ENCODE measurements around the gene FBXO45.
A peak's percentile ranks its signal among the peaks of the same experiment; 100 is the strongest.
"Not testable (repeated sequence)": the region's sequence is repeated elsewhere in the genome, so short reads cannot be mapped to it uniquely, and the experiment has no call there.

FBXO45 gene, protein sequence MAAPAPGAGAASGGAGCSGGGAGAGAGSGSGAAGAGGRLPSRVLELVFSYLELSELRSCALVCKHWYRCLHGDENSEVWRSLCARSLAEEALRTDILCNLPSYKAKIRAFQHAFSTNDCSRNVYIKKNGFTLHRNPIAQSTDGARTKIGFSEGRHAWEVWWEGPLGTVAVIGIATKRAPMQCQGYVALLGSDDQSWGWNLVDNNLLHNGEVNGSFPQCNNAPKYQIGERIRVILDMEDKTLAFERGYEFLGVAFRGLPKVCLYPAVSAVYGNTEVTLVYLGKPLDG

DNA sequence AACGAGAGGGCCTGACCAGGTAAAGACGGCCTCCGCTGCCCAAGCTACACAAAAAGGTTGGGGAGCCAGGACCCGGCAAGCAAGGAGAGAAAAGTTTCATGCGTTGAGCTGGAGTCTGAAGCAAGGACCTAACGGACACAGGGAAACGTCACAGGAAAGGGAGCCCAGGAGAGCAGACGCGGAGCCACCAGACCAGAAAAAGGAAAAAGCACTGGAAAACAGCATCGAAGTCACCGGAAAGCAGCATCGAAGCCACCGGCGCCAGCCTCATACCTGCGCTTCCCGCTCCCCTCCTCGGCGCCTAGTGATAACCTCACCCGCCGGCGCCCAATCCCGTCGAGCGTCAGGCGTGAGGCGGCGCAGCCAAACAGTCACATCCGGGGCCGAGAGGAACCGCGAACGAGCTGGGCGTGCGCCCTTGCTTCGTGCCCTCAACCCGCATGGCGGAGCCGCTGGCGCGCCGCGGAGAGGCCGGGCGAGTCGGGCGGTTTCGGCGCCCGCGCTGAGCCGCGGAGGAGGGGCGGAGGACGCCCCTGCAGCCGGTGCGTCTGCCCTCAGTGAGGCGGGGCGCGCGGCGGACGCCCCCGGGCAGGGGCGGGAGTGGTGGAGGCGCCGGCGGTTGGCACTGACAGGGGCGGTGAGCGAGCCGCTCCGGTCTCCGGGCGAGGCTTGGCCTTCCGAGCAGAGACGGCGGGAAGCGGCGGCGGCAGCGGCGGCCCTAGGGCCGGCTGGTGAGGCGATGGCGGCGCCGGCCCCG, at the start of gene FBXO45, which contains the start of gene WDR53:
Gene FBXO45 (plus strand): TSS at position 415 of the 757 bp plus-strand sequence. CDS start 325 bp downstream, at position 740.
Gene WDR53 (minus strand): TSS at position 309 of the 757 bp plus-strand sequence. CDS start 7,079 bp downstream, outside the sequence.
- peak; percentile 95 for DNase-seq (ENCODE audit: low spot score)

DNA sequence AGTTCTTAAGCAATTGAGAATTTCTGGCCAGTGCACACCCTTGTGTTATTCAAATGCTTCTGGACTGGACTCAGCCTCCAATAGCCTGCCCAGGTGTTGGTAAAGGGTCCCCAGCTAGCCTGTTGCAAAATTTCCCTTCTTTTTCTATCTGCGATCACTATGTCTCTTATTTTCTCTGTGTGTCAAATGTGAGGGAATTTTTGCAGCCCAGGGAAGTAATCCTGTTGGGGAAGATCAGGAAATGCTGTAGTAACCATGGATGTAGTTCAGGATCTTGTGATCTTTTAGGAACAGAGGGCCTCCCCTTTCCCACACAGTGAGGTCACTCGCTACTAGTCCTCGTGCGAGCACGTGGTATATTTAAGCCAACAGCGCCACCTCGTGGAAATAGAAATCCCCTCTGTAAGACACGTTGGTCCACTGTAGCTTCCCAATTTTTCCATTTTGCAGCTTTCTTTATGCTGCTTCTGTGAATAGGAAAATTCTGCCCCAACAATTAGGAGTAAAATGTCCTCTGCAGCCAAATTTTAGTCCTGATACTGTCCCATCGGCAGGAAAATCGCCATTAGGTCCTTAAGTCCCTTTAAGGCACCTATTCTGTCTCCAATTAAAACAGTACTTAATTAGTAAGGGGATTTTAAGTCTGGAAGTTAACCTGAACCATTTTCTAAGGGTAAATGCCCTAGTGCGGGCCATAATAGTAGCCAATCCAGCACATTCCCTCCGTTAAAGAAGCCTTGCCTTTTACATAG, 49.3 kb upstream of the FBXO45 start:
- peak; percentile 60 for DNase-seq (ENCODE audit: low spot score)

DNA sequence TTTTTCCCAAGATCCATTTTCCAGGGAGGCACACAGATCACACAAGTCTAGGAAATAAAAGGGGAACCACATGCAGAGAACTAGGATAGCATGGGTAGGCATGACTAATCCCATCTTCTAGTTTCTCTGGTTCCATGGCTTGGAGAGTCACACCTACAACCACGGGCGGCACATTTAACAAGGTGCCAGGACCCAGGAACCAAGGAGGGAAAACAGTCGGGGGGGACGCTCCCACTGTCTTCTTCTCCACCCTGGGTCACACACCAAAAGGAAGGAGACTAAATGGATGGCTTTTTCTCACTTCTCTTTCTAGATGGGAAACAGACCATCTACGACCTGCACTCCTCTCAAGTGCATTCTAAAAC, 48.8 kb upstream of the FBXO45 start:
- peak; percentile 22 for DNase-seq (ENCODE audit: low spot score)

DNA sequence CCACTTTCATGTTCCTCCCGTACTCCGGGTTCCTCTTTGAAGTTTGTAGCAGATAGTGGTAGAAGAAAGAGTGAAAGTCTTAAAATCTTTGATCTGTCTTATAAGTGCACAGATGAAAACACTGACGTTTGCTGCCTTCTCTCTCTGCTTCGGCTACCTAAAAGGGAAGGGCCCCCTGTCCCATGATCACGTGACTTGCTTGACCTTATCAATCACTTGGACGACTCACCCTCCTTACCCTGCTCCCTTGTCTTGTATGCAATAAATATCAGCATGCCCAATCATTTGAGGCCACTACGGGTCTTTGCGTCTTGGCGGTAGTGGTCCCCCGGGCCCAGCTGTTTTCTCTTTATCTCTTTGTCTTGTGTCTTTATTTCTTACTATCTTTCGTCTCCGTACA, 47.2 kb upstream of the FBXO45 start:
- not testable (repeated sequence) for DNase-seq (ENCODE audit: low spot score)

DNA sequence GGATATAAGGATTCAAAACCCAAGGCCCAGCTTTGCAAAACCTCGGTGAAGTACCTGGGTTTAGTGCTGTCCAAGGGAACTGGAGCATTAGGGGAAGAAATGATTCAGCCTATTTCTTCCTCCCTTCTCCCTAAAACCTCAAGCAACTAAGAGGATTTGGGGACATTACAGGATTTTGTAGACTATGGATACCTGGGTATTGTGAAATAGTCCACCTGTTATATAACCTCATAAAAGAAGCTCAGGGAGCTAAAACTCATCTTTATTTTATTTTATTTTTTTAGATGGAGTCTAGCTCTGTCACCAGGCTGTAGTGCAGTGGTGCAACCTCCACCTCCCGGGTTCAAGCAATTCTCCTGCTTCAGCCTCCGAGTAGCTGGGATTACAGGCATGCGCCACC, 44.6 kb upstream of the FBXO45 start:
- DNase-seq (ENCODE audit: low spot score) = no peak

DNA sequence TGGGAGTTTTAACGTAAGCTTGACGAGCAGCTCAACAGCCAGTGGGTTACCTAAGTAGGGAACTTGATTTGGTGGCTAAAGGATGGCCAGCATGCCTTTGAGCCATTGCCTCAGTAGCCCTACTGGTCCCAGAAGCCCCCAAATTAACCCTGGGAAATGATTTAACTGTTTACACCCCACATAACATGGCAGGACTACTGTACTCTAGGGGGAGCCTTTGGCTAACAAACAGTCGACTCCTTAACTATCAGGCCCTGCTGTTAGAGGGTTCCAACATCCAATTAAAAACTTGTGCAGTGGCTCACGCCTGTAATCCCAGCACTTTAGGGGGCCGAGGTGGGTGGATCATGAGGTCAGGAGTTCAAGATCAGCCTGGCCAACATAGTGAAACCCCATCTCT, 43.9 kb upstream of the FBXO45 start:
- no peak for DNase-seq (ENCODE audit: low spot score)

DNA sequence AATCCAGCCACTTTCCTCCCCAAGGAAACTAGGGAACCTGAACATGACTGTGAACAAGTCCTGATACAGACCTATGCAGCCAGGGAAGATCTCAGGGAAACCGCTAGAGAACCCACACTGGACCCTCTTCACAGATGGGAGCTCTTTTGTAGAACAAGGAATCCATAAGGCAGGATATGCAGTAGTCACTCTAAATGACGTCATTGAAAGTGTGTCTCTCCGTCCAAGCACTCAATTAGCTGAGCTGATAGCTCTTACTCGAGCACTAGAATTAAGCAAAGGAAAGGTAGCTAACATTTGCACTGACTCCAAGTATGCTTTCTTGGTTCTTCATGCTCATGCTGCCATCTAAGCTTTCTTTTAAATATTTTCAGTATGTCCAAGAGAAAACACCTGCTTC, 43.3 kb upstream of the FBXO45 start:
- DNase-seq (ENCODE audit: low spot score) = no peak

DNA sequence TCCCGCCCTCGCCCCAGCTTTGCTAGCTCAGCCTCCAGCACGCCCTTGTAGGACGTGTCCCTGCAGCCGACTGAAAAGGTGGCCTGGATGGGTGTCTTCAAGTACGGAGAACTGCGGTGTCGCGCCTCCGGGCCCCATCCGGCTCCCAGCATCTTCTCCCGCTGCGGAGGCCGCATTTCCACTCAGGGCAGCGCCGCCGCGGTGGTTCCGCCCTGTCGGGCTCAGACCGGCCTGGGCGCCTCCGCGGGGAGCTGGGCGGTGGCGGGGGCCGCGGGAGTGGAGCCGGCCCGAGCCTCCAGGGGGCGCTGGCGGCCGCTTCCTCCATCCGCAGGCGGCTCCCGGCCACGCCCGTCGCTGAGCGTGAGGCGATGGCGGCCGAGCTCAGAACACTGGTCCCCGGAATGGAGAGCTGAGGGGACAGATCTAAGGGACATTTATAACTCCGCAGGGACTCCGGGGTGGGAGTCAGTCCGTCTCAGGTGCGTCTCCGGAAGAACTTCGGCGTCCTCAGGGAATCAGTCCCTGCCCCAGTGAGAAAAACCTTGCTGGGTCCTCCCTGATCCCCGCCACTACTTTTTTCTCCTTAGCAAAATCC, 39.7 kb upstream of the FBXO45 start:
- peak; percentile 74 for DNase-seq (ENCODE audit: low spot score)

DNA sequence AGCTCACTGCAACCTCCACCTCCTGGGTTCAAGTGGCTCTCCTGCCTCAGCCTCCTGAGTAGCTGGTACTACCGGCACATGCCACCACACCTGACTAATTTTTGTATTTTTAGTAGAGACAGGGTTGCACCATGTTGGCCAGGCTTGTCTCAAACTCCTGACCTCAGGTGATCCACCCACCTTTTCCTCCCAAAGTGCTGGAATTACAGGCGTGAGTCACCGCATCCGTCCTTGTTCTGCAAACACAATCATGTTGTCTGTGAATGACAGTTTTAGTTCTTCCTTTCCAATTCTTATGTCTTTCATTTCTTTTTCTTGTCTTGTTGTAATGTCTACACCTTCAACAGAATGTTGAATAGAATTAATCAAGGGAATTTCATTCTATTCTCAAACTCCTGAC, 37.0 kb upstream of the FBXO45 start:
- DNase-seq (ENCODE audit: low spot score) = no peak

DNA sequence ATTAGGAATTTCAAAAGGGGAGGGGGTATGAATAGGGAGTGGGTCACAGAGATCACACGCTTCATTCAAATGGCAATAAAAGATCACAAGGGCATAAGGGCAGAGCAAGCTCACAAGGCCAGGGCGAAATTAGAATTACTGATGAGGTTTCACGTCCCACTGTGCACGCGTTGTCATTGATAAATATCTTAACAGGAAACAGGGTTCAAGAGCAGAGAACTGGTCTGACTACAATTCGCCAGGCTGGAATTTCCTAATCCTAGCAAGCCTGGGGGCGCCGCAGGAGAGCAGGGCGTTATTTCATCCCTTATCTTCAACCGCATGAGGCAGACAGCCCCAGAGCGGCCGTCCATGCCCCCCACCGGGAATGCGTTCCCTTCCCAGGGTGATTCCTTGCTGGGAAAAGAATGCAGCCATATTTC, 35.2 kb upstream of the FBXO45 start:
- DNase-seq (ENCODE audit: low spot score) = no peak

DNA sequence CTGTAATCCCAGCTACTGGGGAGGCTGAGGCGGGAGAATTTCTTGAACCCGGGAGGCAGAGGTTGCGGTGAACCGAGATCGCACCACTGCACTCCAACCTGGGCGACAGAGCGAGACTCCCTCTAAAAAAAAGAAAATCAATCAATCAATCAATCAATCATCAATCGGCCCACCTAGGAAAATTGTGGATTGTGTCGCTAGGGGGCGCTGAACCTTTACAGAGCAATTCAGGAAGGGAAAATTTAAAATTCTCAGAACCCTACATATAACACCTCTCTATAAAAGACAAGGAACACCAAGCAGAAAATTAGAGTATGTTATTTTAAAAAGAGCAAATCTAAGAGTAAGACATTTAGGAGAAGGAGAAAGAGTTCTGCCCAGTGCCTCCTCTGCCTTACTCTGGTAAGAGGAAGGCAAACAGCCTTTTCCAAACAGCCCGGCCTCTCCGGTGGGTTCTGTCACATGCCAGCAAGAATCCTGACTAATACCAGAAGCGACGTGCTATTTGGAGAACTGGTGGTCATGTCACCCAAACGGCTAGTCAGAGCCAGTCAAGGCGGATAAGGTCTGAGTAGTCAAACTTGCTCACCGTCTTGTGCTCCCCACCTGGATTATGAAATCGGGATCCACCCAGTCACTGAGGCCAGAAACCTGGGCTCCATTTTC, 31.0 kb upstream of the FBXO45 start:
- DNase-seq (ENCODE audit: low spot score) = peak; percentile 68

DNA sequence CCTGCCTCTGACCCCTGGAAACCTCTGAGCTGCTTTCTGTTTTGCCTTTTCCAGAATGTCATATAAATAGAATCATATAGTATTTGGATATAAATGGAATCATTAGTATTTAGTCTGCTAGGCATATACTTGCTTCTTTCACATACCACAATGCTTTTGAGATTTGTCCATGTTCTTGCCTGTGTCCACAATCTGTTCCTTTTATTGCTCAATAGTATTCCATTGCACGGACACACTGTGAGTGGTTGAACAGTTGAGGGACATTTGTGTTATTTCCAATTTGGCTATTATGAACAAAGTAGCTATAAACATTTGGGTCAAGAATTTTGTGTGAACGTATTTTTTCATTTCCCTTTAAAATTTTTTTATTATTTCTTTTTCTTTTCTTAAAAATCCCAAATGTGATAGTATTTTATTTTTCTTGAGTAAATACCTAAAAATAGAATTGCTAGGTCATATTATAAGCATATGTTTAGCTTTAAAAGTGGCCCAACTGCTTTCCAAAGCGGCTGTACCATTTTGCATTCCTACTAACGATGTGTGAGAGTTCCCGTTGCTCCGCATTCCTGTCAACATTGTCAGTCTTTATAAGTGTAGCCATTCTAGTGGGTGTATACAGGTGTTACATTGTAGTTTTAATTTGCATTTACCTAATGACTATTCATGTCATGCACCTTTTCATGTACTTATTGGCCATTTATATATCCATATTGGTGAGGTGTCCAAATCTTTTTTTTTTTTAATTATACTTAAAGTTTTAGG, 26.6 kb upstream of the FBXO45 start:
- no peak for DNase-seq (ENCODE audit: low spot score)

DNA sequence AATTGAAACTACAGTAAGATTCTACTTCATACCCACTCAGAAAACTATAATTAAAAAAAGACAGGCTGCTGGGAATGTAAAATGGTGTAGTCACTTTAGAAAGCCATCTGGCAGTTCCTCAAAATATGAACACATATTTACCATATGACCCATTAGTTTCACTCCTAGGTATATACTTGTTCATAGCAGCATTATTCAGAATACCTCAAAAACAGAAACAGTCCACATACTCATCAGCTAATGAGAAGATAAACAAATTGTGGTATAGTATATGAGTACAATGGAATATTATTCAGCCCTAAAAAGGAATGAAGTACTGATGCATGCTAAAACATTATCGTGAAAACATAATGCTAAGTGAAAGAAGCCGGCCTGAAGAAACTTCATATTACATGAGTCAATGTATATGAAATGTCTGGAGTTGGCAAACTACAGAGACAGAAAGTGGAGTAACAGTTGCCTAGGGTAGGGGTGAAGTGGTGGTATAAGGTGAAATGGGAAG, 23.9 kb upstream of the FBXO45 start:
- DNase-seq (ENCODE audit: low spot score) = no peak

DNA sequence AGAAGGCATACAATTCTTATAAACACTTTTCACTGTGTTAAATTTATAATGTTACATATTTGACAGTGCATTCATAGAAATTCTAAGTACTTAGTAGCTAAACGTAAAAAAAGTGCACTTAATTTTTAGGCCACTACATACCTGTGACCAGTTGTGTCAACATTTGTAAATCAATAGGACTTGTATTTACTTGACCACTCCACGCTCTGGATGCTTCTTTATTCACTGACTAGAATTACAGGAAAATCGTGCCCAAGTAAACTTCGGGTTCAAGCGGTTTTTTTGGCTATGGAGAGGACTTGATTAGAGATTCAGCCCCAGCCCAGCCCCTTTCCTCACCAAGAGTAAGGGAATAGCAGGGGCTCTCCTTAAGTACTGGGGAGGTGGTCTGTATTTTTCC, 21.9 kb upstream of the FBXO45 start:
- DNase-seq (ENCODE audit: low spot score) = no peak

DNA sequence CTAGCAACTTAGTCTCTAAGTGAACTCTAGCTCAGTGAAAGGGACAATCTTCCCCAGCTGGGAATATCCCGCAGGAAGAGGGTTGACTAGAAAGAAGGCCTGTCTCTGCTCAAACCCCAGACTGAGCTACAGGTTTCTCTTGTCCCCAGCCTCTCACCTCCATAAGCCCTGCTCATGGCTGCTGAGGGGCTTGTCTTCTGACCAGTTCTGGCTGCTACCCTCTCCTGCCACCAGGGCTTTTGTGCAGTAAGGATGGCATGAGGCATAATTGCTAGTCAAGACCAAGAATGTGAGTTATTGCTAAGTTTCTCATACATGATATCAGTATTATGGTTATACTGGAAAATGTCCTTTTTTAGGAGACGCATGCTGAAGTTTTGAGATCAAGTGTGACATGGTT, 21.4 kb upstream of the FBXO45 start:
- DNase-seq (ENCODE audit: low spot score) = no peak

DNA sequence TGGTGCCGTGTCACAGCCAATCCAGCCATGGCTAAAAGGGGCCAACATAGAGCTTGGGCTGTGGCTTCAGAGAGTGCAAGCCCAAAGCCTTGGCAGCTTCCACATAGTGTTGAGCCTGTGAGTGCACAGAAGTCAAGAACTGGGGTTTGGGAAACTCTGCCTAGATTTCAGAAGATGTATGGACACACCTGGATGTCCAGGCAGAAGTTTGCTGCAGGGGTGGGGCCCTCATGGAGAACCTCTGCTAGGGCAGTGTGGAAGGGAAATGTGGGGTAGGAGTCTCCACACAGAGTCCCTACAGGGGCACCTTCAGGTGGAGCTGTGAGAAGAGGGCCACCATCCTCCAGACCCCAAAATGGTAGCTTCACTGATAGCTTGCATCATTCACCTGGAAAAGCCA, 19.1 kb upstream of the FBXO45 start:
- not testable (repeated sequence) for DNase-seq (ENCODE audit: low spot score)

DNA sequence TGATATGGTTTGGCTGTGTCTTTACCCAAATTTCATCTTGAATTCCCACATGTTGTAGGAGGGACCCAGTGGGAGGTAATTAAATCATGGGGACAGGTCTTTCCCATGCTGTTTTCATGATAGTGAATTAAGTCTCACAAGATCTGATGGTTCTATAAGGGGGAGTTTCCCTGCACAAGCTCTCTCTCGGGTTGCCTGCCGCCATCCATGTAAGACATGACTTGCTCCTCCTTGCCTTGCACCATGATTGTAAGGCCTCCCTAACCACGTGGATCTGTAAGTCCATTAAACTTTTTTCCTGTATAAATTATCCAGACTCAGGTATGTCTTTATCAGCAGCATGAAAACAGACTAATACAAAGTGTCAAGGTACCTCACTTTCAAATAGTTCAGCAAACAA, 18.3 kb upstream of the FBXO45 start:
- DNase-seq (ENCODE audit: low spot score) = not testable (repeated sequence)

DNA sequence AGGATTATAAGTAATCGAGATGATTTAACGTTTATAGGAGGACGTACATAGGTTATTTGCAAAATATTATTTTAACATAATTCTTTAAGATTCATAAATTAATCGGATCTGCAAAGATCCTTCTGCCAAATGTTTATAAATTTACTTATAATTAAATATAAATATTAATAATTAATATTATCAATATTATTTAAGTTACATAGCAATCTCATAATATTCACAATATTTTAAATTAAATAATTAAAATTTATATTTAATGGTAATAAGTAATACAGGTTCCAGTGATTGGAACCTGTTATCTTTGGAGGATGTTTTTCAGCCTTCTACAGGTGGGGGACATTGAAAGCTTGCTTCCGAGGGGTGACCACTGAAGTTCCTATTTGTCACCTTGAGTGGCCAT, 16.2 kb upstream of the FBXO45 start:
- DNase-seq (ENCODE audit: low spot score) = no peak

DNA sequence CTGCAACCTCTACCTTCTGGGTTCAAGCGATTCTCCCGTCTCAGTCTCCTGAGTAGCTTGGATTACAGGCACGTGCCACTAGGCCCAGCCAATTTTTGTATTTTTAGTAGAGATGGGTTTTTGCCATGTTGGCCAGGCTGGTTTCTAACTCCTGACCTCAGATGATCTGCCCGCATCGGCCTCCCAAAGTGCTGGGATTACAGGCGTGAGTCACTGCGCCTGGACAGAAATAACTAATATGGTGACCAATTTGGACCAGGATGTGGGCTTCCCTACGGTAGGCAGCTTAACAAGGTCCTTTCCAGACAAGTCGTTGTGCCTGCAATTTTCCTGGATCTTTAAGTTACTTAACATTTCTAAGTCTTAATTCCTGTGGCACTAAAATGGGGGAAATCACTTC, 14.9 kb upstream of the FBXO45 start:
- DNase-seq (ENCODE audit: low spot score) = no peak

DNA sequence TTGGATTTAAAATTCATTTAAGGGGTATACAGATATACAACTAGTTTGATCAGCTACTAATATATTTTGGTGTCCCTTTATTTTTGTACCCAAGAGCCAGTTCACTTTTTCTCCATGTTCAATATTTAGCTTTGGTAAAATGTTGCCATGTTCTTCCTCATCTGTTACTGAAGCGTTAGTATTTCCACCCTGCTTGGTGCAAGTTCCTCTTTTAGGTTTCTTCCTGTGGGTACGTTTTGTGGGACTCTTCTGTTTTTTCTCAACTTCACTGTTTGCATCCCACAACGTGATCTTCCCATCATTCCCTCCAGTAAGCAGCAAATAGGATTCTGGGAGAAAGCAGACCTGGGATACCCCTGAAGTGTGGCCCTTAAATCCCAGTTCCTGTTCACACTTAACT, 14.3 kb upstream of the FBXO45 start:
- DNase-seq (ENCODE audit: low spot score) = no peak

DNA sequence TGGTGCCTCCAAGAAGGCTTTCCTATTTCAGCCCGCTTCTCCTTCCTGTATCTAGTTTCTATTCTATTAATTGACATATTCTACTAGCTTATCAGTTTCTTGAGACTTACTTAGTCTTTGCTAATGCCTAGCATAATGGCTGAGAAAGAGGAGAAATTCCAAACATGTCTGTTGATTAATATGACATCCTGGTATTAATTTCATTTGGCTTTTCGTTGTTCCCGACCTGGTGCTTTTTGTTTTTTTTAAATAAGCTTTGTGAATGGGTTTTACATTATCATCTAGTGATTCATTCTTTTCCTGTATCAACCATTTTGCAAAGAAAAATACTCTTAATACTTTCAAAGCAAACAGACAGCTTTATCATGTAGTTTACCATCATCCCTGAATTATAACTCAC, 13.2 kb upstream of the FBXO45 start:
- no peak for DNase-seq (ENCODE audit: low spot score)
